ENCODE data around the gene IL1RAP.

DNA sequence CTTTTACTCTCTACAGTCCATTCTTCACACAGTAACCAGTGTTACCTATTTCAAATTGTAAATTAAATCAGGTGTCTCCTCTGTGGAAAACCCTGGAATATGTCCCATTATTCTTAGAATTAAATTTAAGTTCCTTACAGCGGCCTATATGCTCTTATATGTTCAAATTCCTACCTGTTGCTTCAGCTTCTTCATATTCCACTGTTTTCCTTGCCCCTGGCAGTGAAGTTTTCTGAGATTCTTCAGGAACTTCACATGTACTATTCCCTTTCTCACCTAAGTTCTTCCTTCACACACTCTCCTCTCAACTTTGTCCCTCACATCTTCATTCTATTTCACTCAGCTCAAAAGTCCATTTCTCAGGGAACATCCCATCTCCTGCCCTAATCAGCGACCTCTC, 68.8 kb downstream of the IL1RAP start:
- TF ChIP-seq CTCF (conservative IDR thresholded peaks at IDR 0.05; ENCODE audit: low read length) (no peak), EZH2phosphoT487 (IDR thresholded peaks at IDR 0.05; ENCODE audit: borderline replicate concordance, low read depth, low read length) (no peak)
